ENCODE data around the gene CST6. TPM values are rescaled to one million over a fixed set of nuclear protein-coding genes. Genes with fewer than 3 reads are reported as not detected.

Gene CST6
- total and polyA plus RNA-seq, 2 donors (not counting 3 experiments of a cell fraction or from before 2014, with no cell fraction given), result 0.46 to 2.2 TPM

DNA sequence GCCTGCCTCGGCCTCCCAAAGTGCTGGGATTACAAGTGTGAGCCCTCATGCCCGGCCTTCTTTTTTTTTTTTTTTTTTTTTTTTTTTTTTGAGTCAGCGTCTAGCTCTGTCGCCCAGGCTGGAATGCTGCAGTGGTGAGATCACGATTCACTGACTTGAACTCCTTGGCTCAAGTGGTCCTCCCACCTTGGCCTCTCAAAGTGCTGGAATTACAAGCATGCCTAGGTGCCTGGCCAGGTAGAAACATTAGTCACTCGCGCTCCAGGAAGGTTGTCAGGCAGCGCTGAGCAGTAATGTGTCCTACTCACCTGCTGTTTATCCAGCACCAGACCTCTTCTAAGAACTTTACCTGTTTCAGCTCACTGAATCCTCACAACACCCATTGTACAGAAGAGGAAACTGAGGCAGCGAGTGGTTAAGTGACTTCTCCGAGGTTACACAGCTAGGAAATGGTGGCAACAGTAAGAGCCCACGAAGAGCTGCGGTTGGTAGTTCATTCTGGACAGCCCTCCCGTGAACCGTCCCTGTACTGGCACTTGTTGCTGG lies 496 bp upstream of the CST6 start:
- H3K36me3 ChIP-seq (ENCODE audit: control insufficient read depth in 2 of 2, extremely low read depth in 1 of 2, insufficient read depth in 2 of 2, low read length in 2 of 2), result no peaks in the 10 kb centered on the region
- no peaks in the 10 kb centered on the region for H3K79me2 ChIP-seq (ENCODE audit: control insufficient read depth, insufficient read depth, low read length)
- DNase-seq (ENCODE audit: low read depth, low spot score) (no peak), FAIRE-seq (no peak)
- no peaks in the 10 kb centered on the region for H3K9me3 ChIP-seq (replicated peaks; ENCODE audit: control insufficient read depth, insufficient read depth, low read length)
- H3K9me1 ChIP-seq (replicated peaks; ENCODE audit: control insufficient read depth, extremely low read depth, insufficient read depth, low read length), result no peaks in the 10 kb centered on the region
- H4K20me1 ChIP-seq (replicated peaks; ENCODE audit: control insufficient read depth, extremely low read depth, insufficient read depth, low read length), result no peaks in the 10 kb centered on the region
- ChIA-PET CTCF (interaction anchor here (1.0 to 3.2 kb wide), 4 partner anchors 10 to 123 kb away, joined by 3 to 16 read pairs (median 6); partner anchors contain the start of gene FIBP), POLR2A (interaction anchor here (0.6 to 0.9 kb wide), 2 partner anchors 9 to 115 kb away, joined by 4 read pairs; no protein-coding TSS in a partner anchor)
- TF ChIP-seq JUN (IDR thresholded peaks at IDR 0.05; ENCODE audit: borderline replicate concordance, insufficient read depth, insufficient read length, low read depth) (no peak), MAX (IDR thresholded peaks at IDR 0.05; ENCODE audit: insufficient read depth, insufficient read length) (no peak), POLR2AphosphoS5 (IDR thresholded peaks at IDR 0.05; ENCODE audit: insufficient read depth, low read depth, low read length) (no peak), GATA2 (IDR thresholded peaks at IDR 0.05; ENCODE audit: insufficient read depth, insufficient read length, low read depth, low read length) (no peak), POLR2A (IDR thresholded peaks at IDR 0.05; ENCODE audit: low read depth, low read length) (no peak), EZH2 (IDR thresholded peaks at IDR 0.05; ENCODE audit: borderline replicate concordance, low read depth, low read length, severe bottlenecking) (no peak)
- TF ChIP-seq, protein P1, sequence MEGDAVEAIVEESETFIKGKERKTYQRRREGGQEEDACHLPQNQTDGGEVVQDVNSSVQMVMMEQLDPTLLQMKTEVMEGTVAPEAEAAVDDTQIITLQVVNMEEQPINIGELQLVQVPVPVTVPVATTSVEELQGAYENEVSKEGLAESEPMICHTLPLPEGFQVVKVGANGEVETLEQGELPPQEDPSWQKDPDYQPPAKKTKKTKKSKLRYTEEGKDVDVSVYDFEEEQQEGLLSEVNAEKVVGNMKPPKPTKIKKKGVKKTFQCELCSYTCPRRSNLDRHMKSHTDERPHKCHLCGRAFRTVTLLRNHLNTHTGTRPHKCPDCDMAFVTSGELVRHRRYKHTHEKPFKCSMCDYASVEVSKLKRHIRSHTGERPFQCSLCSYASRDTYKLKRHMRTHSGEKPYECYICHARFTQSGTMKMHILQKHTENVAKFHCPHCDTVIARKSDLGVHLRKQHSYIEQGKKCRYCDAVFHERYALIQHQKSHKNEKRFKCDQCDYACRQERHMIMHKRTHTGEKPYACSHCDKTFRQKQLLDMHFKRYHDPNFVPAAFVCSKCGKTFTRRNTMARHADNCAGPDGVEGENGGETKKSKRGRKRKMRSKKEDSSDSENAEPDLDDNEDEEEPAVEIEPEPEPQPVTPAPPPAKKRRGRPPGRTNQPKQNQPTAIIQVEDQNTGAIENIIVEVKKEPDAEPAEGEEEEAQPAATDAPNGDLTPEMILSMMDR (IDR thresholded peaks at IDR 0.05; ENCODE audit: extremely low read depth in 1 of 2, insufficient read depth in 1 of 2, low read depth in 1 of 2, low read length in 2 of 2), result no peak
- H3K4me1 ChIP-seq (ENCODE audit: control insufficient read depth, extremely low read depth, insufficient read depth, low read length), result peaks cover 20% of the 10 kb centered on the region
- dilution Hi-C loops (cut with MboI; ENCODE audit: extremely low pct_ligation_motif_present, low sequenced_read_pairs) (no loop called here), intact Hi-C loops (cut with micrococcal nuclease) (no loop called here)
- no peak overlapping the region for H3K4me2 ChIP-seq (ENCODE audit: insufficient read depth, low read length)
- no peak overlapping the region for H3K27ac ChIP-seq (ENCODE audit: insufficient read depth, low read depth, low read length)
- peak overlapping the region; percentile 53 for H2AFZ ChIP-seq (ENCODE audit: low read depth, low read length)
- H3K4me3 ChIP-seq (replicated peaks in 1 of 3; ENCODE audit: insufficient read depth in 1 of 3, low read depth in 1 of 3, low read length in 3 of 3), result no peak overlapping the region
- BruUV-seq (replicated peaks), result no TSS peak
- peaks cover 2% of the 10 kb centered on the region in 2 experiments for H3K27me3 ChIP-seq (ENCODE audit: control insufficient read depth in 2 of 2, insufficient read depth in 2 of 2, low read length in 2 of 2)
- H3K9ac ChIP-seq (replicated peaks; ENCODE audit: extremely low read depth, insufficient read depth, low read length), result no peak overlapping the region
